ENCODE measurements around the gene HDAC4. TPM values are rescaled to one million over a fixed set of nuclear protein-coding genes. Genes with fewer than 3 reads are reported as not detected.
A peak's percentile ranks its signal among the peaks of the same experiment; 100 is the strongest.

HDAC4 gene
- total RNA-seq, 1 experiment from 2014 or later = 32.0 TPM

GRCh38 chr2:239396881-239397681, 3.7 kb downstream of the HDAC4 start:
- no CpG with 5 or more reads among the region's 19 CpGs for WGBS (ENCODE audit: extremely low coverage, insufficient read length, low lambda C conversion rate)
- no peaks in the 10 kb centered on the region for H4K20me1 ChIP-seq (ENCODE audit: control insufficient read depth, insufficient read depth, insufficient read length)
- H3K27ac ChIP-seq (ENCODE audit: insufficient read length, low read depth, low read length) = no peak overlapping the region
- peaks cover 0 to 2% (median 0%) of the 10 kb centered on the region in 3 experiments; a peak in 4 of 7 replicates for H3K36me3 Mint-ChIP-seq (ENCODE audit: insufficient read depth in 1 of 3, low read depth in 3 of 3)
- H3K23me2 ChIP-seq (ENCODE audit: insufficient read length, low read depth, low read length, poor library complexity, severe bottlenecking) = no peaks in the 10 kb centered on the region
- H2BK12ac ChIP-seq (ENCODE audit: insufficient read length, low read depth, low read length) = no peak overlapping the region
- no peak overlapping the region for H2BK15ac ChIP-seq (ENCODE audit: low read depth, low read length)
- H2AK5ac ChIP-seq (ENCODE audit: insufficient read length, low read length) = no peak overlapping the region
- no peak overlapping the region for H2BK5ac ChIP-seq (ENCODE audit: insufficient read length, low read length)
- no peak overlapping the region for H3K23ac ChIP-seq (ENCODE audit: insufficient read length, low read depth, low read length)
- H3K4me1 Mint-ChIP-seq = peaks cover 39 to 40% of the 10 kb centered on the region in 2 experiments
- H2BK20ac ChIP-seq (ENCODE audit: low read depth, low read length, poor library complexity, severe bottlenecking) = no peak overlapping the region
- H3K18ac ChIP-seq (ENCODE audit: insufficient read length, low read depth, low read length) = no peak overlapping the region
- no peak overlapping the region for H3T11ph ChIP-seq (ENCODE audit: low read length)
- H3K9me3 ChIP-seq (ENCODE audit: control insufficient read depth, low read depth, low read length) = no peaks in the 10 kb centered on the region
- H2BK120ac ChIP-seq (ENCODE audit: low read depth, low read length, poor library complexity, severe bottlenecking) = no peak overlapping the region
- H3K4me3 Mint-ChIP-seq = peak overlapping the region in 1 of 2 experiments; percentile 12; a peak in 1 of 5 replicates
- TF ChIP-seq, protein P1, sequence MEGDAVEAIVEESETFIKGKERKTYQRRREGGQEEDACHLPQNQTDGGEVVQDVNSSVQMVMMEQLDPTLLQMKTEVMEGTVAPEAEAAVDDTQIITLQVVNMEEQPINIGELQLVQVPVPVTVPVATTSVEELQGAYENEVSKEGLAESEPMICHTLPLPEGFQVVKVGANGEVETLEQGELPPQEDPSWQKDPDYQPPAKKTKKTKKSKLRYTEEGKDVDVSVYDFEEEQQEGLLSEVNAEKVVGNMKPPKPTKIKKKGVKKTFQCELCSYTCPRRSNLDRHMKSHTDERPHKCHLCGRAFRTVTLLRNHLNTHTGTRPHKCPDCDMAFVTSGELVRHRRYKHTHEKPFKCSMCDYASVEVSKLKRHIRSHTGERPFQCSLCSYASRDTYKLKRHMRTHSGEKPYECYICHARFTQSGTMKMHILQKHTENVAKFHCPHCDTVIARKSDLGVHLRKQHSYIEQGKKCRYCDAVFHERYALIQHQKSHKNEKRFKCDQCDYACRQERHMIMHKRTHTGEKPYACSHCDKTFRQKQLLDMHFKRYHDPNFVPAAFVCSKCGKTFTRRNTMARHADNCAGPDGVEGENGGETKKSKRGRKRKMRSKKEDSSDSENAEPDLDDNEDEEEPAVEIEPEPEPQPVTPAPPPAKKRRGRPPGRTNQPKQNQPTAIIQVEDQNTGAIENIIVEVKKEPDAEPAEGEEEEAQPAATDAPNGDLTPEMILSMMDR (conservative IDR thresholded peaks at IDR 0.05) = peak; percentile 51; the same call in 2 of the 3 replicates
- no peaks in the 10 kb centered on the region for H3K79me1 ChIP-seq (ENCODE audit: insufficient read depth, low read depth, low read length, poor library complexity, severe bottlenecking)
- no peak overlapping the region for H3K4ac ChIP-seq (ENCODE audit: low read depth, low read length)
- H3K9me3 Mint-ChIP-seq = no peaks in the 10 kb centered on the region
- H4K91ac ChIP-seq (ENCODE audit: insufficient read length, low read depth, low read length) = no peak overlapping the region
- peaks cover 29% of the 10 kb centered on the region; the same call in 1 of the 2 replicates for H3K79me2 ChIP-seq (ENCODE audit: insufficient read depth, low read length)
- no peak overlapping the region for H3K9ac ChIP-seq (ENCODE audit: extremely low read depth, insufficient read length, low read length)
- no peak overlapping the region for H4K5ac ChIP-seq (ENCODE audit: insufficient read length, low read depth, low read length)
- H3K4me2 ChIP-seq (ENCODE audit: insufficient read depth, insufficient read length, low read length) = no peak overlapping the region
- H3K27me3 Mint-ChIP-seq (ENCODE audit: low read depth) = no peaks in the 10 kb centered on the region; the same call in 1 of the 2 replicates
- no peak for DNase-seq
- H3K27me3 ChIP-seq (ENCODE audit: insufficient read depth, low read length) = no peaks in the 10 kb centered on the region
- no peak overlapping the region for H3K14ac ChIP-seq (ENCODE audit: insufficient read depth, low read length)
- no peaks in the 10 kb centered on the region; the same call in 1 of the 2 replicates for H3K4me1 ChIP-seq (ENCODE audit: insufficient read depth, low read length)
- H3K27ac Mint-ChIP-seq = peak overlapping the region in 1 of 3 experiments; percentile 81; a peak in 1 of 7 replicates
- H4K8ac ChIP-seq (replicated peaks; ENCODE audit: insufficient read length, low read depth, low read length) = no peak overlapping the region
- H3K56ac ChIP-seq (ENCODE audit: insufficient read length, low read depth, low read length) = no peak overlapping the region
- no peak overlapping the region for H2AFZ ChIP-seq (ENCODE audit: low read length)
